Immature natural killer cell (primary cell): Measurements from ENCODE around the gene KRTAP5-9. TPM values are rescaled to one million over a fixed set of nuclear protein-coding genes. Genes with fewer than 3 reads are reported as not detected.
"Not testable (repeated sequence)": the region's sequence is repeated elsewhere in the genome, so short reads cannot be mapped to it uniquely, and the experiment has no call there.

ENCODE experiments used
- DNase-seq, 3 donors: peaks; one replicate each; pipeline ENCODE4 v3.0.0; 2022; ENCODE audit warnings: mixed read lengths in 1 of 3
- H3K27ac Mint-ChIP-seq, 6 donors: one replicate each; pipeline ENCODE4 v1.8.0; 2020; ENCODE audit warnings: mixed read lengths in 6 of 6, mild to moderate bottlenecking in 5 of 6, inconsistent platforms in 4 of 6, moderate library complexity in 3 of 6
- H3K27me3 Mint-ChIP-seq, 3 donors: one replicate each; pipeline ENCODE4 v1.8.0; 2020 to 2021; ENCODE audit warnings: low read depth in 3 of 3, mild to moderate bottlenecking in 3 of 3, mixed read lengths in 3 of 3, moderate library complexity in 3 of 3, inconsistent platforms in 1 of 3
- H3K36me3 Mint-ChIP-seq, 3 donors: one replicate each; pipeline ENCODE4 v1.8.0; 2020; ENCODE audit warnings: mixed read lengths in 3 of 3, inconsistent platforms in 2 of 3, mild to moderate bottlenecking in 2 of 3
- H3K4me1 Mint-ChIP-seq, 2 donors: one replicate each; pipeline ENCODE4 v1.8.0; 2020; ENCODE audit warnings: inconsistent platforms in 2 of 2, mild to moderate bottlenecking in 2 of 2, mixed read lengths in 2 of 2, moderate library complexity in 1 of 2
- H3K4me3 Mint-ChIP-seq, 5 donors: one replicate each; pipeline ENCODE4 v1.8.0; 2020; ENCODE audit warnings: mild to moderate bottlenecking in 5 of 5, mixed read lengths in 5 of 5, inconsistent platforms in 3 of 5, moderate library complexity in 3 of 5
- H3K9me3 Mint-ChIP-seq, 6 donors: one replicate each; pipeline ENCODE4 v1.8.0; 2020; ENCODE audit warnings: mild to moderate bottlenecking in 6 of 6, mixed read lengths in 6 of 6, inconsistent platforms in 4 of 6, moderate library complexity in 3 of 6
- polyA plus RNA-seq, 3 donors: library from polyadenylated mRNA; unstranded; fragments of 300-500 nt; fragmentation: Illumina TruSeq; gene quantifications; one replicate each; pipeline ENCODE4 v1.2.3, GENCODE V29; 2021

KRTAP5-9 gene
- polyA plus RNA-seq, 3 donors from 2014 or later, result not detected

GRCh38 chr11:71558996-71559395, 10.8 kb downstream of the KRTAP5-9 start:
- Mint-ChIP-seq H3K27ac (no peak overlapping the region), H3K27me3 (peaks cover 1 to 9% (median 2%) of the 10 kb centered on the region in 3 donors), H3K9me3 (no peaks in the 10 kb centered on the region), H3K36me3 (no peaks in the 10 kb centered on the region), H3K4me1 (no peaks in the 10 kb centered on the region), H3K4me3 (no peak overlapping the region)
- no peak for DNase-seq

- Mint-ChIP-seq H3K4me3 (no peak overlapping the region), H3K4me1 (no peaks in the 10 kb centered on the region), H3K9me3 (no peaks in the 10 kb centered on the region), H3K27me3 (peaks cover 4 to 11% (median 6%) of the 10 kb centered on the region in 3 donors), H3K36me3 (no peaks in the 10 kb centered on the region), H3K27ac (no peak overlapping the region)
- no peak for DNase-seq
Observed at GRCh38 chr11:71562120-71562519, 13.9 kb downstream of the KRTAP5-9 start.

GRCh38 chr11:71563406-71563805, 15.2 kb downstream of the KRTAP5-9 start:
- H3K36me3 Mint-ChIP-seq, result no peaks in the 10 kb centered on the region
- no peak overlapping the region for H3K4me3 Mint-ChIP-seq
- H3K4me1 Mint-ChIP-seq, result no peaks in the 10 kb centered on the region
- H3K27ac Mint-ChIP-seq, result no peak overlapping the region
- DNase-seq, result no peak
- H3K27me3 Mint-ChIP-seq, result peaks cover 3 to 11% (median 6%) of the 10 kb centered on the region in 3 donors
- H3K9me3 Mint-ChIP-seq, result no peaks in the 10 kb centered on the region

GRCh38 chr11:71564430-71564829, 16.2 kb downstream of the KRTAP5-9 start:
- no peaks in the 10 kb centered on the region for H3K9me3 Mint-ChIP-seq
- H3K27ac Mint-ChIP-seq, result no peak overlapping the region
- H3K36me3 Mint-ChIP-seq, result no peaks in the 10 kb centered on the region
- H3K4me1 Mint-ChIP-seq, result no peaks in the 10 kb centered on the region
- no peak for DNase-seq
- H3K27me3 Mint-ChIP-seq, result peaks cover 3 to 11% (median 6%) of the 10 kb centered on the region in 3 donors
- no peak overlapping the region for H3K4me3 Mint-ChIP-seq

GRCh38 chr11:71565263-71565662, 17.0 kb downstream of the KRTAP5-9 start, which contains the start of gene KRTAP5-10:
Gene KRTAP5-10 (plus strand): TSS chr11:71565563. CDS start chr11:71565588, 25 bp downstream.
- Mint-ChIP-seq H3K36me3 (no peaks in the 10 kb centered on the region), H3K27me3 (peaks cover 3 to 11% (median 6%) of the 10 kb centered on the region in 3 donors), H3K9me3 (no peaks in the 10 kb centered on the region), H3K27ac (no peak within 1 kb of the TSS), H3K4me3 (no peak within 1 kb of the TSS), H3K4me1 (no peaks in the 10 kb centered on the region)
- no peak for DNase-seq

- Mint-ChIP-seq H3K4me3 (no peak overlapping the region), H3K9me3 (no peaks in the 10 kb centered on the region), H3K27me3 (peaks cover 3 to 8% (median 6%) of the 10 kb centered on the region in 3 donors), H3K4me1 (no peaks in the 10 kb centered on the region), H3K27ac (no peak overlapping the region), H3K36me3 (no peaks in the 10 kb centered on the region)
- no peak for DNase-seq
Observed at GRCh38 chr11:71566081-71566620, 17.9 kb downstream of the KRTAP5-9 start.

GRCh38 chr11:71566626-71567599, 18.7 kb downstream of the KRTAP5-9 start:
- not testable (repeated sequence) for H3K27me3 Mint-ChIP-seq

GRCh38 chr11:71567633-71568032, 19.4 kb downstream of the KRTAP5-9 start:
- not testable (repeated sequence) for H3K36me3 Mint-ChIP-seq, H3K27me3 Mint-ChIP-seq, H3K9me3 Mint-ChIP-seq, H3K27ac Mint-ChIP-seq, H3K4me1 Mint-ChIP-seq, H3K4me3 Mint-ChIP-seq, DNase-seq

More at GRCh38 chr11:71566626-71567599, 18.7 kb downstream of the KRTAP5-9 start:
- not testable (repeated sequence) for H3K4me1 Mint-ChIP-seq, DNase-seq, H3K36me3 Mint-ChIP-seq, H3K4me3 Mint-ChIP-seq, H3K27ac Mint-ChIP-seq, H3K9me3 Mint-ChIP-seq

- Mint-ChIP-seq H3K4me1 (no peaks in the 10 kb centered on the region), H3K27ac (no peak overlapping the region), H3K4me3 (no peak overlapping the region), H3K36me3 (no peaks in the 10 kb centered on the region), H3K9me3 (no peaks in the 10 kb centered on the region), H3K27me3 (peaks cover 5 to 7% (median 6%) of the 10 kb centered on the region in 3 donors)
- no peak for DNase-seq
Observed at GRCh38 chr11:71568704-71569349, 20.6 kb downstream of the KRTAP5-9 start.

- H3K27me3 Mint-ChIP-seq, H3K36me3 Mint-ChIP-seq, H3K9me3 Mint-ChIP-seq, DNase-seq, H3K4me1 Mint-ChIP-seq, H3K27ac Mint-ChIP-seq, H3K4me3 Mint-ChIP-seq: not testable (repeated sequence)
Observed at GRCh38 chr11:71571101-71571850, 23.1 kb downstream of the KRTAP5-9 start.

- H3K4me1 Mint-ChIP-seq, result no peaks in the 10 kb centered on the region
- no peak overlapping the region for H3K27ac Mint-ChIP-seq
- no peaks in the 10 kb centered on the region for H3K9me3 Mint-ChIP-seq
- DNase-seq, result no peak
- no peak overlapping the region for H3K4me3 Mint-ChIP-seq
- peaks cover 0 to 5% (median 2%) of the 10 kb centered on the region in 3 donors for H3K27me3 Mint-ChIP-seq
- no peaks in the 10 kb centered on the region for H3K36me3 Mint-ChIP-seq
Observed at GRCh38 chr11:71572811-71573210, 24.6 kb downstream of the KRTAP5-9 start.

- Mint-ChIP-seq H3K27me3 (peaks cover 1 to 5% (median 5%) of the 10 kb centered on the region in 3 donors), H3K27ac (no peak overlapping the region), H3K4me3 (no peak overlapping the region), H3K4me1 (no peaks in the 10 kb centered on the region), H3K36me3 (no peaks in the 10 kb centered on the region), H3K9me3 (no peaks in the 10 kb centered on the region)
- DNase-seq, result no peak
Observed at GRCh38 chr11:71574418-71574817, 26.2 kb downstream of the KRTAP5-9 start.

GRCh38 chr11:71575723-71576424, 27.7 kb downstream of the KRTAP5-9 start:
- H3K27me3 Mint-ChIP-seq, result peaks cover 1 to 8% (median 5%) of the 10 kb centered on the region in 3 donors
- no peak overlapping the region for H3K27ac Mint-ChIP-seq
- H3K4me3 Mint-ChIP-seq, result no peak overlapping the region

More at GRCh38 chr11:71575723-71576424, 27.7 kb downstream of the KRTAP5-9 start:
- Mint-ChIP-seq H3K9me3 (no peaks in the 10 kb centered on the region), H3K4me1 (peaks cover 4 to 6% of the 10 kb centered on the region in 2 donors), H3K36me3 (no peaks in the 10 kb centered on the region)
- DNase-seq, result no peak
